GM21423 (cell line): Measurements from ENCODE around the gene CYB561A3.
"Not testable (repeated sequence)": the region's sequence is repeated elsewhere in the genome, so short reads cannot be mapped to it uniquely, and the experiment has no call there.

Experiments
- ATAC-seq: cut with Tn5 transposase; IDR thresholded peaks from one replicate; pipeline ENCODE4 v1.9.1; 2021; ENCODE audit warnings: mild to moderate bottlenecking, moderate library complexity; ENCODE audit not compliant: unreplicated experiment

The CYB561A3 gene, protein sequence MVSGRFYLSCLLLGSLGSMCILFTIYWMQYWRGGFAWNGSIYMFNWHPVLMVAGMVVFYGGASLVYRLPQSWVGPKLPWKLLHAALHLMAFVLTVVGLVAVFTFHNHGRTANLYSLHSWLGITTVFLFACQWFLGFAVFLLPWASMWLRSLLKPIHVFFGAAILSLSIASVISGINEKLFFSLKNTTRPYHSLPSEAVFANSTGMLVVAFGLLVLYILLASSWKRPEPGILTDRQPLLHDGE

DNA sequence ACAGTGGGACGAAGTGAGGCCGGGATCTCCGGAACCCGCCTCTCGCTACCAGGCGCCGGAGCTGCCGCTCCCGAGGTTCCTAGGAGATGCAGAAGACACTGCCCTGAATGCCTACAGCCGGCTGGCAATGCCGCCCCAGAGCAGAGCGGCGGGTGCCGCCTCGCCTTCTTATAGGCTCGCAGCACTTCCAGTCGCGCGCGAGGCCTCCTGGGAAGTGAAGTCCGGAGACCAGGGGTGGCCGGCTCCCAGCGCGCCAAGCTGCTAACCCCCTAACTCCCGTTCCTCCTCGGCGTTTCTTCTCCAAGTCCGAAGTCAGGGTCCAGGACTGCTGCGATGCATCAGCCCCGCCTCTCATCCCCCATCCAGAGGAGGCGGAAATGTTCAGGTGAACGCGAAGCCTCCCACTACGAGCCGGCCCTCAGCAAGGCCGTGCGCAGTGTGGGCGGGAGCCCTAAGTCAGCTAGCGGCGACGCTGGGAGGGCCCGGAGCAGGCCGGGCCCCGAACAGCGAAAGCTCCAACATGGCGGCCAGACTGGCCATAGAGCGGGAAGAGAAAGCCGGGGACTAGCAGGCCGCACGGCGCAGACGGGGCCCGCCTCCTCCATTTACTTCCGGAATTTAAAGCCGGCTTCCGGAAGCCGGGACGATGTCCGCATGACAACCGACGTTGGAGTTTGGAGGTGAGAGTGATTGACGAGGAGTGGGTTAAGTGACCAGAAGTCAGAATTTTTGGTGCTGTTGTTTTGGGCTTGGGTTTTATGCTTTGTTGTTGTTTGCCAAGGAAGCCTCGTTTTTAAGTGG is at the start of gene CYB561A3, which contains the start of gene TMEM138:
CYB561A3 (minus strand) TSS at position 142 of the 801 bp plus-strand sequence. CDS start 5,169 bp downstream, outside the sequence.
TMEM138 (plus strand) TSS at position 634 of the 801 bp plus-strand sequence. CDS start 2,017 bp downstream, outside the sequence.
- peak; percentile 84 for ATAC-seq

DNA sequence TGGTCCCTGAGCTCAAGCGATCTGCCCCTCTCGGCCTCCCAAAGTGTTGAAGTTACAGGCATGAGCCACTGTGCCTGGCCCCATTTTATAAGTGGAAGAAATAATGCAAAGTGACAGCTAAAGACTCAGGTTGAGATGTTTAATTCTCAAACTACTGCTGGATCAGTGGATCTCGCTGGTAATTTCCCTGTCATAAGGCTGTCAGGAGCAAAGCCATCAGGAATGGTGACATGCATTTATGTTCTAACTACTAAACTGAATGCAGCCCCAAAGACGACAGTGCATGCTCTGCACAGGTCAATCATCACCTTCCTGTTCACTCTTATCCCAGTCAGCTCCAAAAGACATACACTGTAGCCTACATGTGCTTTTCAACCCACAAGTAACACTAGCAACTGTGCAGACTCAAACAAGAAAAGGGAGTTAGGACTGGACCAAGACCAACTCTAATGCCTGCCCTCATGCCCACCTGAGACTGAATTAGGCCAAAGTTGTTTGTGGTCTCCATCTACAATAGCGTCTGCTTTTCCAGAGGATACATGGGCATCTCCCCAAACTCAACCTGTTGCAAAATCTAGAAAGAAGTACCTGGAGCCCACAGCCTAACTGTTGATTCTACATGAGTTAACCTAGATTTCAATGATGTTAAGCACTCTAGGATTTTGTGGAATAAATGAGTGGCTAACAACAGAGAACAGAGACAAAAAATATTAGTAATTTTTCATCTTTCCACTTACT is 45.5 kb upstream of the CYB561A3 start:
- no peak for ATAC-seq

DNA sequence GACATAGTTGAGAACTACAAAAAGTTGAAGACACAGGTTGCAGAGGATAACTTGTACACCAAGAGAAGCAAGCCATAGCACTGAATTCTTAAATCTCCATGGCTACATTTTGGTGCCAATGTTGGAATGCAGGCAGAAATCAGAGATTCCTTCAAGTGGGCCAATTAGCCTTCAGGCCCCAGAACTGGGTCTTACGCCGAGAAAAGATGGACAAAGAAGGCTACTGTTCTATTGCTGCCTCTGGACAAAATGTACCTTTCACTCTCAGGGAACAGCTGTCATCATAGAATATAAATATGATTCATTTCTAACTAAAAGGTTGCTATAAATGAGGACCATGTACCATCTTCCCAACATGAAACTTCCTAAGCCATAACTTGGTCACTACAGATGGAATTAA is 44.4 kb upstream of the CYB561A3 start:
- ATAC-seq = no peak

DNA sequence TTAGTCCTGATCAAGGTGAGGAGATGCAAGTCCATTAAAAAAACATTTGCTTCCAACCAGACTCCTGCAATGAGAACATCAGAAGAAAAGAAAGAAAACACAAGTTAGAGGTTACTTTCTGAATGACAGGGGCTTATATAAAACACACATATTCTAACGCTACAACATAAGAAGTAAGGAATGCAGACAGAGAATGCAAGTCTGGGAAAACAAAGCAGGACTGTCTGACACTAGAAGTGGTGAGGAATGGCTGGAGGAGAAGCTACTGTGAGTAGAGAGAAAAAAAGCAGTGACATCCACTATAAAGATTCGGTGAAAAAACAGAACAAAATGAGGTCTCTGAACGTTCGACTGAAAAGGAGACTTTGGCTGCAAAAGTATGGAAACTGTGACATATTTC is 43.0 kb upstream of the CYB561A3 start:
- ATAC-seq = no peak

DNA sequence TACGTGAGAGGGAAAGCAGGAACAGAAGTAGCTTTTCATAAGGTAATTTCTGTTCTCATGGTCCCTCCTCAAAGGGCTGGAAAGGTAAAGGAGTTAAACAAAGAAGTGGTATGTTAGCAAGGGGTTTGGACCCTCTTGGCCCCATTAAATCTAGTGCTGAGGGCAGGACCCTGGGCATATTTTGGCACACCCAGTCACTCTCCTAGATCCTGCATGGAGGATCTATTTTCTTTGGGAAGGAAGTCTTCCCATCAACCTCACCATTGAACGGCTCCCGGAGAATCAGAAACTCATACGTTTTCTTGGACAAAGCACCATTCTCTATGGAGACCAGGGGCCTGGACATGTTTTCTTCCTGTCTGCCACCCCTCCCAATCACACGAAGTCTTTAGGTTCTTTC is 42.4 kb upstream of the CYB561A3 start:
- ATAC-seq = no peak

DNA sequence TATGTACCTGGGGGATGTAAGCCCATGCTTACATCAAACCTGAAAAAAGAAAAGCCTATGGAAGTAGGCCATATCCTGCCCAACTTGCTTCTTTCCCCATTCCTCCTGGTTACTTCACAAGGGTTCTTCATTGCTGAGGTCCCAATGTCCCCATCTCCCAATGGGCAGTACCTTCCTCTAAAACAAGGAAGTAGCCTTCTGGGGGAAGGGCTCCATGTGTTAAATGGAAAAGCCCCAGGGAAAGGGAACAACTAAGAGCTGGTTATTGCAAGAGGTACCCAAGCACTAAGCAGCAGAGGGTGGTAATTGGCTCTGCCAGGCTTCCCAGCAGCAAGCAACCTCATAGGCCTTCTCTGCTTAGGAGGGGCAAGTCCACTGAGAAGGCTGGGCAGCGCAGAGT is 42.0 kb upstream of the CYB561A3 start:
- ATAC-seq = no peak

DNA sequence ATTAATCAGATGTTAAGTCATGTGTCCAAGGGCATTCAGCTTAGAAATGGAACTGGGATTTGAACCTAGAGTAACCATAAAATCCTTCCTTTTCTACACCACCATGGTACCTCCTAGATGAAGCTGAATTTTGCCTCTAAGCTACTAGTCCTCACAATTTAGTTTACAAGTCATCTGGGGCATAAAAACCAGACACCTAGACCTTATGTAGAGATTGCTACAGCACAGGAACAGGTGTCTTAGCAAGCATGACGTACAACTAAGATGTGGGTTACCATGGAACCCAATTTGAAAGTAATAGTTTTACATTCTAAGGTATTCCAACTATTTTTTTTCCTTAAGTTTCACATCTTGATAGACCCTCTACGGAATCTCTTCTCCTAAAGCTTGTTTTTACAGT is 39.9 kb upstream of the CYB561A3 start:
- no peak for ATAC-seq

DNA sequence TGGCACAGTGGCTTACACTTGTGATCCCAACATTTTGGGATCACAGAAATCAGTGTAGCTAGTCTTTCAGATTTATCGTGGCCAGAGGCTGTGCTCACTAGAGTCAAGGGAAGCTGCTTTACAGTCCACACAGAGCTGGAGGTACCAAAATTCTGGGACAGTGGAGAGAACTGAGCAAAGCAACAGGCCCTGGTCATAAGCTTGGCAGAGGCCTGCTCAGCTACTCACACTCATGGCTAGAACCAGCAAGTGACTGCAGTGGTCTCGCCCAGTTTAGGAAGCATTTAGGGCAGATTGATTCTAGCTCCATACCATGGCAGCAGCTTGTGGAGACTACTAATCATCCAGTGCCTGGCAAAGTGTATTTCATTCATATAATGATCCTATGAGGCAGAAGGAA is 39.5 kb upstream of the CYB561A3 start:
- no peak for ATAC-seq

DNA sequence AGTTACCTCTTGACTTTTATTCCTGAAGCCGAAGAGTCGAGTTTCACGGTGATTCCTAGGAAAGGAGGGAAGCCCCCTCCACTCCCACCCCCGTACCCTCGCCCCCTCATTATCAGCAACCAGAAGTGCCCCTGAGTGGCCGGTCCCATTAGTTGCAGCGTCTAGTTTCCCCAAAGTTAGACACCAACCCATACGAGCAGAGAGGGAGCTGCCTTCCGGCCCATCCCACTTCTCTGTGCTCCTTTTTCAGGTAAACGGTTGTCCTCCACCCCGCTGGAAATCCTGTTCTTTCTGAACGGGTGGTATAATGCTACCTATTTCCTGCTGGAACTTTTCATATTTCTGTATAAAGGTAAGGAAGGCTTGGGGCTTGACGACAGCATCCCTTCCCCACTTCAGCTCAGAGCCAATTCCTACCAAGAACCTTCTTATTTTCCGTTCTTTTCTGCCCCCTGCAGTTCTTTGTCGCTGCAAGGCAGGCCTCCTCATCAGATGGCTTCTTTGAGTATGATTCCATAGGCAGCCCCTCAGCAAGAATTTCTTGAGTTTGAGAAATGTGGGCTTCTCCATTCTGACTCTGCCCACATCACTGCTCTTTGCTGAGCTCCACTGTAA is 31.4 kb upstream of the CYB561A3 start:
- no peak for ATAC-seq

DNA sequence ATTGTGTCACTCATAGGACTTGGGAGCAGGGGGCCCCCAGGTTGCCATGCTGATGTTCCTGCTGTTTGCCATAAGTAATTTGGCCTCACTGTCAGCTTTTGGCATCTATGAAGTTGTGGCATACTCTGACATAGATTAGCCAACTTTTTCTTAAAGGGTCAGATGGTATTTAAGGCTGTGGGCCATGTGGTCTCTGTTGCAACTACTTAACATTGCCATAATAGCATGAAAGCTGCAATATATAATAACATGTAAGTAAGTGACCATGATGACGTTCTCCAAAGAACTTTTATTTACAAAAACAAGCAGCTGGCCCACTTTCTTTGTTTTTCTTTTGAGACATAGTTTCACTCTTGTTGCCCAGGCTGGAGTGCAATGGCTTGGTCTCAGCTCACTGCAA is 28.5 kb upstream of the CYB561A3 start:
- ATAC-seq = no peak

DNA sequence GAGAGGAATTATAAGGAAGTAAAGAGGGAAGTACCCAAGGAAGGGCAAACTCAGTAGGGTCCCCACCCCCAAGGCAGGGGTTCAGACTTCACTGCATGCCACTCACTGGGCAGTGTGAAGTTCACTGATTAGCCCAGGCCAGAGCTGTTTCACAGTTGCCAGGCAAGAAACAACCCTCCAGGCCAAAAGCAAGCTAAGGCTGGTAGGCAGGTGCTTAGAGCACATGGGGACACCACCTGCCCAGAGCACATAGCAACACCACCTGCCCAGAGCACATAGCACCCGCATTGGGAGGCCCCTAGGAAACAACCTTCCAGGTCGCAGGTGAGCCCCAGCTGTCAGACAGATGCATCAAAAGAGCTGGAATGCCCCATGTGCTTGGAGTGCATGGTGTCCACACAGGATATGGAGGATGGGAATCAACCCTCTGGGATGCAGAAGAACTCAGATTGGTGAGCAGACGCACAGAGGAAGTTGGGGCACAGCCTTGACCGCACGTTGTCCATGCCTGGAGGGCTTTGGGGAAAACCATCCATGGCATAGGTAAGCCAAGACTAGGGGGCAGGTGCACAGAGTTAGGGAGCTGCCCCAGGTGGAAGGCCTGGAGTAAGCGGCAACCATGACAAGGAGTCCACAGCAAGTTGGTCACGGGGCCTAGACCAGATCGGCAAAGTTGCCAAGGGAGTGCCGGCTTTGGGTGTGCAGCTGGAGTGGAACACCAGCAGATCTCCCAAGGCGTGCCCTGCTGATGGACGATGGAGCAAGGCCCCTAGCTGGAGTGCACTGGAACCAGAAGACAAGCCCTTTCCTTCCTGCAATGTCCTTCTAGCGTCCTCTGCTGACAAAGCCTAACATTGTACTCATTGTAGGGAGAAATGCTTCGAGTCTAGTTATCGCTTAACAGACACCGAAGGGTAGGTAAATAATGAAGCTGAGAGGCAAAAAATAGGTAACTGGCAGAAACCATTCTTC is 22.9 kb upstream of the CYB561A3 start:
- ATAC-seq = no peak

DNA sequence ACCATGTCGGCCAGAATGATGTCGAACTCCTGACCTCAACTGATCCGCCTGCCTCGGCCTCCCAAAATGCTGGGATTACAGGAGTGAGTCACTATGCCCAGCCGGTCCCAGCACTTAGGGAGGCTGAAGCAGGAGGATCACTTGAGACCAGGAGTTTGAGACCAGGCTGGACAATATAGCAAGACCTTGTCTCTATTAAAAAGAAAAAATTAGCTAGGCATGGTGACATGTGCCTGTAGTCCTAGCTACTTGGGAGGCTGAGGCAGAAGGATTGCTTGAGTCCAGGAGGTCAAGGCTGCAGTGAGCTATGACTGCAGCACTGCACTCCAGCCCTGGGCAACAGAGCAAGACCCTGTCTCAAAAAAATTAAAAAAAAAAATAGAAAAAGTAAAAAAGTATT is 22.2 kb upstream of the CYB561A3 start:
- not testable (repeated sequence) for ATAC-seq

DNA sequence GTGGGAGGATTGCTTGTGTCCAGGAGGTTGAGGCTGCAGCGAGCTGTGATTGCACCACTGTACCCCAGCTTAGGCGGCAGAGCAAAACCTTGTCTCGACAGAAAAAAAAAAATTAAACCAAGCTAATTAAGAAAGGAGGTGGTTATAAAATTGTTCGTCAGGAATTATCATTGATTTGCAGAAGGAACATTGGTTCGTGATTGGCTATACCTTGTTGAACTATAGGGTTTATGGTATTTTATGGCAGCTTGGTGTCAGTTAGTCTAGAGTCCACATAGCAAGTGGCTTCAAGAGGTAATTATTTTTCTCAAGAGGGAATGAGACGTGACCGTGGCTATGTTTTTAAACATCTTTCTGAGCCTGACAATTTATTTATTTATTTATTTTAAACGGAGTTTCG is 19.2 kb upstream of the CYB561A3 start:
- no peak for ATAC-seq

DNA sequence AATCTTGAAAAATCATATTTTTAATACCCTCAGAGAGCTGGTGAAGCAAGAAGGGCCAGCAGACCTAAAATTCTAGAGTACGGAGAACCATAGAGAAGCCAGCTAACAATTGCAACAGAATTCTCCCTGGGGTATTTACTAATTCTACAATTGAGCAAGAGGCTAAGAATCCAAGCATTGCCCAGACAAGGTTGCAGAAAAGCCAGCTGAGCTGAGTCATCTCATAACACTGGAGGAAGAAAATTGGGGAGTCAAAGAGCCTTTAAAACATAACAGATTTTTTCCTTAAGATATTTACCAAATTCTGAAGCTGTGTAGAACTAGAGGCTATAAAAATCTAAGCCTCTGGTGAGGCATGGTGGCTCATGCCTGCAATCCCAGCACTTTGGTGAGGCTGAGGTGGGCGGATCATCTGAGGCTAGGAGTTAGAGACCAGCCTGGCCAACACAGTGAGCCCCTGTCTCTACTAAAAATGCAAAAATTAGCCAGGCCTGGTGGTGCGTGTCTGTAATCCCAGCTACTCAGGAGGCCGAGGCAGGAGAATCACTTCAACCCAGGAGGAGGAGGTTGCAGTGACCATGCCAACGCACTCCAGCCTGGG is 17.1 kb upstream of the CYB561A3 start:
- no peak for ATAC-seq

DNA sequence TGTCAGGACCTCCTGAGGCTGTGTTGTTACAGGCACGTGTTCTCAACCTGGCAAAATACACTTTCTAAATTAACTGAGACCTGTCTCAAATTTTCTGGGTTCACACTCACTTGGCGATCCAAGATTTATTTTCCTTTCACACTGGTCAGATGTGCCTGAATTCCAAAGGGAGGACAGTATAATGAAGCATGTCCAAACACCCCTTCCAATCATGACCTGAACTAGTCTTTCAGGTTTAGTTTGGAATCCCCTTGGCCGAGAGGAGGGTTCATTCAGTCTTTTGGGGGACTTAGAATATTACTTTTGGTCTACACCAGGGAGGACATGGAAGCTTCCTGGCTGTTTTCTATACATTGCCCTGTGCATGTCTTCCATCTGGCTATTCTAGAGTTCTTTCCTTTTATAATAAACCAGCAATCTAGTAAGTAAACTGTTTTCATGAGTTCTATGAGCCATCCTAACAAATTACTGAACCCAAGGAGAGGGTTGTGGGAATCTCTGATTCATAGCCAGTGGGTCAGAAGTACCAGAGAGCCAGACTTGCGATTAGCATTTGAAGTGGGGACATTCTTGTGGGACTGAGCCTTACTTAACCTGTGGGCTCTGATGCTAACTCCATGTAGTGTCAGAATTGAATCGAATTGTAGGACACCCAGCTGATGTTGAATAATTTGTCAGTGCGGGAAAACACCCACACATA is 15.9 kb upstream of the CYB561A3 start:
- ATAC-seq = no peak

DNA sequence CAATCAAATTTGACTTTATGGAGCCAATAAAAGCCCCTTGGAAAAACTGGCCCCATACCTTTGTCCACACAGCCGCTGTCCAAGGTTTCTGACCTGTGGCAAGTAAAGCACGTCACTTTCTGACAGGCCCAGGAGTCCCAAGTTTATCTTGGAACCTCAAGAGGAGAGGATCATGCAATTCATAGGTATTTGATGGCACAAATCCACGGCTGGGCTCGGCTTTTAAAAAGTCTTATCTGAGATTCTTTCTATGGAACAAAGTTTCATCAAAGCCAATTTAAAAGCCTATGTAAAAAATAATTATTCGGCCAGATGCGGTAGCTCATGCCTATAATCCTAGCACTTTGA is 14.1 kb upstream of the CYB561A3 start:
- no peak for ATAC-seq

DNA sequence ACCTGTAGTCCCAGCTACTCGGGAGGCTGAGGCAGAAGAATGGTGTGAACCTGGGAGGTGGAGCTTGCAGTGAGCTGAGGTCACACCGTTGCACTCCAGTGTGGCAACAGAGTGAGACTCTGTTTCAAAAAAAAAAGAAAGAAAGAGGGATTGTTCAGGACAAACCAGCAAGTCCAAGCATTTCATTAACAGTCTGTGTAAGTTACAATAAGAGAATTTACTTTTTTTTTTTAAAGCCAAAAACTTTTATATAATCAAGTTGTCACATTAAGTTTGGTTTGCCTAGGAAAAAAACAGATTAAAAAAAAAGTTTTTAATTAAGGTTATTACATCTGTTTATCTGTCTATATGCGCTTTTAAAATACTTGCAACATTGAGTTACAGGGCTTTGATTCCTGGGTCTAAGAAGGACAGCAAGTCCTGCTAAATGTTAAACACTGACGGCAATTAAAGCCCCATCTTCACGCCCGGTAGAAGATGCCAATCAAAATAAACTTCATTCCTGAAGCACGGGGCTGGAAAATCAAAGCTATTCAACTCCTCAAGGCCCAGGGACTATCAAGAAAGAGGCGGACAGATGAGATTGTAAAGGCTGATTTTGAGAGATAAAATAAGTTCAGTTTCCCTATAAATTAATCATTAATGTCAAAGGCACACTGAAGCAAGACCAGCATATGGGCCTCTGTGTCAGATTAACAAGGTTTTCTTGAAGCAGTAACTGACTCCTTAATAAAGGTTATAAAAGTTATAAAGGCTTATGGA is 11.2 kb upstream of the CYB561A3 start:
- ATAC-seq = no peak

DNA sequence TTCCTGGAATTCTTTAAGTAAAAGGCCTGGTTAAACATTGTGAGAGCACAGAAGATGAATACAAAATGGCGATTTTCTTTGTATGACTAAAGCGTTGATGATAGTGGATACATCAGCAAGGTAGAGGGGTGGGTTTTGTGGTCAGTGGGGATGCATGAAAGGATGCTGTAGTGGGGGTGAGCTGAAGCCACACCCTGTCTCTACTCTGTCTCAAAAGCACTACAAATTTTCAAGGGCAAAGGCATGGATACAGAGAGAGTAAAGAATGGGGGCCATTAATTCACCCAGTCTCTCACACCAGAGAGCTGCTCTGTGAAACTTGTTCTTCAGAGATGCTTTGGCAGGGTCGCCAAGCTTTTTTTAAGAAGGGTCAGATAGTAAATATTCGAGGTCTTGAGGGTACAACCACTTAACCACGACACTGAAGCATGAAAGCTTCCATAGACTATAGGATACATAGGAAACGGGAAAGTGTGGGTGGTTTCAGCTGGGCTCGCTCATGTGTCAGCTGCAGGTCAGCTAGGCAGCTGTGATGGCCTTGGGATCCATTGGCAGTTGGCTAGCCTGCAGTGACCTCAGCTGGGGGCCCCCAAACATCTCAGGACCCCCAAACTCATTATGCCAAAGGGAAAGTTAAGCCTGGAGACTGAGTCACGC is 8.8 kb upstream of the CYB561A3 start:
- no peak for ATAC-seq
